GM12878 (cell line): ENCODE data around the gene CFAP54.

Experiments used
- EP300 ChIP-seq, 2 experiments: fragments of 150-350 bp in 1 of 2; IDR thresholded peaks; 2 replicates each; pipeline ENCODE4 v1.6.1; 2011 to 2012; ENCODE audit warnings: low read depth in 2 of 2, low read length in 2 of 2, borderline replicate concordance in 1 of 2, improper control_type of control experiment in 1 of 2, inconsistent platforms in 1 of 2; ENCODE audit not compliant: control insufficient read depth in 1 of 2
- JUNB ChIP-seq: IDR thresholded peaks from 2 replicates; pipeline ENCODE4 v1.6.1; 2016; ENCODE audit warnings: antibody characterized with exemption, mild to moderate bottlenecking
- JUND ChIP-seq: IDR thresholded peaks from 2 replicates; pipeline ENCODE4 v1.6.1; 2012; ENCODE audit warnings: low read depth, mild to moderate bottlenecking, low read length, improper control_type of control experiment, moderate library complexity
- MYC ChIP-seq: IDR thresholded peaks from 2 replicates; pipeline ENCODE4 v1.6.1; 2011; ENCODE audit warnings: mild to moderate bottlenecking, low read length, moderate library complexity, inconsistent platforms; ENCODE audit not compliant: insufficient read depth, insufficient replicate concordance, insufficient read length, severe bottlenecking
- NRF1 ChIP-seq: conservative IDR thresholded peaks from 2 replicates; pipeline ENCODE4 v1.6.1; 2011; ENCODE audit warnings: mild to moderate bottlenecking, low read depth, low read length, improper control_type of control experiment
- POLR2A ChIP-seq: IDR thresholded peaks from 2 replicates; pipeline ENCODE4 v1.6.1; 2011; ENCODE audit warnings: low read depth, mild to moderate bottlenecking, low read length
- RAD51 ChIP-seq: fragments of 450-650 bp; IDR thresholded peaks from 2 replicates; pipeline ENCODE4 v1.6.1; 2016; ENCODE audit warnings: moderate library complexity, mild to moderate bottlenecking, inconsistent platforms
- SUZ12 ChIP-seq: fragments of 200-600 bp; sonication (generic); IDR thresholded peaks from one replicate; pipeline ENCODE4 v1.6.1; 2018; ENCODE audit warnings: antibody characterized with exemption, mild to moderate bottlenecking; ENCODE audit not compliant: unreplicated experiment
- TAF1 ChIP-seq: IDR thresholded peaks from 2 replicates; pipeline ENCODE4 v1.6.1; 2011; ENCODE audit warnings: mild to moderate bottlenecking, low read depth, low read length, borderline replicate concordance
- ZNF207 ChIP-seq: fragments of 450-650 bp; IDR thresholded peaks from 2 replicates; pipeline ENCODE4 v1.6.1; 2014; ENCODE audit warnings: antibody characterized with exemption, mild to moderate bottlenecking, borderline replicate concordance
- ZNF687 ChIP-seq: fragments of 450-650 bp; IDR thresholded peaks from 2 replicates; pipeline ENCODE4 v1.6.1; 2017; ENCODE audit warnings: mild to moderate bottlenecking, moderate library complexity
- TF ChIP-seq, protein P1 (sequence below), 3 experiments: IDR thresholded peaks in 2 of 3; conservative IDR thresholded peaks in 1 of 3; 2 replicates each; pipeline ENCODE4 v1.5.1; 2011; ENCODE audit warnings: low read depth in 3 of 3, low read length in 3 of 3, mild to moderate bottlenecking in 3 of 3, control low read depth in 2 of 3, moderate library complexity in 2 of 3, inconsistent platforms in 1 of 3, mixed read lengths in 1 of 3; ENCODE audit not compliant: control insufficient read depth in 2 of 3, insufficient read depth in 1 of 3; ENCODE audit errors: extremely low read depth in 1 of 3
- TF ChIP-seq, protein P2 (sequence below): fragments of 450-650 bp; IDR thresholded peaks from 2 replicates; pipeline ENCODE4 v1.6.1; 2017; ENCODE audit warnings: antibody characterized with exemption, mild to moderate bottlenecking, moderate library complexity

GRCh38 chr12:96701856-96702255 lies 212.5 kb downstream of the CFAP54 start:
- TF ChIP-seq, protein P1, sequence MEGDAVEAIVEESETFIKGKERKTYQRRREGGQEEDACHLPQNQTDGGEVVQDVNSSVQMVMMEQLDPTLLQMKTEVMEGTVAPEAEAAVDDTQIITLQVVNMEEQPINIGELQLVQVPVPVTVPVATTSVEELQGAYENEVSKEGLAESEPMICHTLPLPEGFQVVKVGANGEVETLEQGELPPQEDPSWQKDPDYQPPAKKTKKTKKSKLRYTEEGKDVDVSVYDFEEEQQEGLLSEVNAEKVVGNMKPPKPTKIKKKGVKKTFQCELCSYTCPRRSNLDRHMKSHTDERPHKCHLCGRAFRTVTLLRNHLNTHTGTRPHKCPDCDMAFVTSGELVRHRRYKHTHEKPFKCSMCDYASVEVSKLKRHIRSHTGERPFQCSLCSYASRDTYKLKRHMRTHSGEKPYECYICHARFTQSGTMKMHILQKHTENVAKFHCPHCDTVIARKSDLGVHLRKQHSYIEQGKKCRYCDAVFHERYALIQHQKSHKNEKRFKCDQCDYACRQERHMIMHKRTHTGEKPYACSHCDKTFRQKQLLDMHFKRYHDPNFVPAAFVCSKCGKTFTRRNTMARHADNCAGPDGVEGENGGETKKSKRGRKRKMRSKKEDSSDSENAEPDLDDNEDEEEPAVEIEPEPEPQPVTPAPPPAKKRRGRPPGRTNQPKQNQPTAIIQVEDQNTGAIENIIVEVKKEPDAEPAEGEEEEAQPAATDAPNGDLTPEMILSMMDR (IDR thresholded peaks at IDR 0.05 in 2 of 3, conservative IDR thresholded peaks at IDR 0.05 in 1 of 3; ENCODE audit: control insufficient read depth in 2 of 3, extremely low read depth in 1 of 3, insufficient read depth in 1 of 3, low read depth in 3 of 3, low read length in 3 of 3): no peak
- TF ChIP-seq ZNF207 (no peak), SUZ12 (no peak), RAD51 (no peak), MYC (no peak), TAF1 (no peak), EP300 (IDR thresholded peaks at IDR 0.05; ENCODE audit: borderline replicate concordance in 1 of 2, control insufficient read depth in 1 of 2, low read depth in 2 of 2, low read length in 2 of 2) (no peak), POLR2A (no peak), JUNB (no peak), NRF1 (no peak), JUND (no peak), ZNF687 (no peak)
- TF ChIP-seq, protein P2, sequence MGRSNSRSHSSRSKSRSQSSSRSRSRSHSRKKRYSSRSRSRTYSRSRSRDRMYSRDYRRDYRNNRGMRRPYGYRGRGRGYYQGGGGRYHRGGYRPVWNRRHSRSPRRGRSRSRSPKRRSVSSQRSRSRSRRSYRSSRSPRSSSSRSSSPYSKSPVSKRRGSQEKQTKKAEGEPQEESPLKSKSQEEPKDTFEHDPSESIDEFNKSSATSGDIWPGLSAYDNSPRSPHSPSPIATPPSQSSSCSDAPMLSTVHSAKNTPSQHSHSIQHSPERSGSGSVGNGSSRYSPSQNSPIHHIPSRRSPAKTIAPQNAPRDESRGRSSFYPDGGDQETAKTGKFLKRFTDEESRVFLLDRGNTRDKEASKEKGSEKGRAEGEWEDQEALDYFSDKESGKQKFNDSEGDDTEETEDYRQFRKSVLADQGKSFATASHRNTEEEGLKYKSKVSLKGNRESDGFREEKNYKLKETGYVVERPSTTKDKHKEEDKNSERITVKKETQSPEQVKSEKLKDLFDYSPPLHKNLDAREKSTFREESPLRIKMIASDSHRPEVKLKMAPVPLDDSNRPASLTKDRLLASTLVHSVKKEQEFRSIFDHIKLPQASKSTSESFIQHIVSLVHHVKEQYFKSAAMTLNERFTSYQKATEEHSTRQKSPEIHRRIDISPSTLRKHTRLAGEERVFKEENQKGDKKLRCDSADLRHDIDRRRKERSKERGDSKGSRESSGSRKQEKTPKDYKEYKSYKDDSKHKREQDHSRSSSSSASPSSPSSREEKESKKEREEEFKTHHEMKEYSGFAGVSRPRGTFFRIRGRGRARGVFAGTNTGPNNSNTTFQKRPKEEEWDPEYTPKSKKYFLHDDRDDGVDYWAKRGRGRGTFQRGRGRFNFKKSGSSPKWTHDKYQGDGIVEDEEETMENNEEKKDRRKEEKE: no peak
